Measurements from ENCODE around the gene ALG5.

ALG5 gene
- total RNA-seq: 17.8 to 27.3 (median 25.8) reads per million in 3 donors

DNA sequence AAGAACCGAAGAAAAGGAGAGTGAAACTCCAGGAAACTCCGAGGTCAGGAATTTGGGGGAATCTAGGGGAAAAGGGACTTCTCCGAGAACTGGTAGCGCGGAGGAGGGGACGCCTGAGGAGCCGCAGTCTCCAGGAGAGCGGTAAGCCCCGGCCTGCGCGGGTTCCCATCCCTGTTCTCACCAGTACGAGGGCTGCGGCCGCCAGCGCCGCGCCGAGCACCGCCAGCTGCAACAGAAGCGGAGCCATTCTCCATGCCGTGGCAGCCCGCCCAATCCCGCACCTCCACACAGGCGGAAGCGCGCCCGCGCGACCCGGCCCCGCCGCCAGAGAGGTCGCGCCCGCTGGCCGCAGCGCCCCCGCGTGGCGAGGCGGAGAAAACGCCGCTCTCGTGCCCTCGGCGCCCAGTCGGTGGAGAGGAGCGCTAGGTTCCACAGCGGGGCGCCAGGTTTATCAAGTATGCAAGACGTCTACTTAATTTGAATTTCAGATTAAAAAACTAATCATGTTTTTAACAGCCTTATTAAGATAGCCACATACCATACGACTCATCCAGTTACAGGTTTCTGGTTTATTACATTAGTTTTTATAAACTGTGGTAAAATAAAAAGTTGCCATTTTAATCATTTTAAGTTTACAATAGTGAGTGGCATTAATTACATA lies at the start of gene ALG5:
Gene ALG5 (minus strand): TSS at position 287 of the 661 bp plus-strand sequence. CDS start 40 bp downstream, at position 247.
- peaks cover 4% of the 10 kb centered on the region for H3K4me1 ChIP-seq (ENCODE audit: control insufficient read depth, insufficient read depth, low read length, poor library complexity, severe bottlenecking)
- DNase-seq: peak; percentile 90 to 91 (median 90)

DNA sequence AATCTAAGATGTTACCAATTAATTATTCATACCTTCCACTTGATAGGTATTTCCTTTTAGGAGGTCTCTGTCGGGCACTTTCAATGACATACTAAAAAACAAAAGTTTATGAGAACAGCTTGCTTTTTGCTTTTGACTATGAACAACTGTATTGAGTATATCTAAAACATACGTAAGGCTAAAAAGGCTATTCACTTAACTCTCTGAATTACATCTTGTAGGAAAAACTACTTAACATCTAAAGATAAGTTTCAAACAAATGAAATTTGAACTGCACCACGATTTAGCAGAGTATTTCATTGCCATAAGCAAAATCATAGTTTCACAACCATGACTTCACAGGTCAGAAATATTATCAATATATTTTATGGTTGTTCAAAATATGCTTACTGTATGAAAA lies 48.7 kb upstream of the ALG5 start:
- Histone ChIP-seq H3K36me3 (ENCODE audit: control insufficient read depth, insufficient read depth, low read length) (peaks cover 31% of the 10 kb centered on the region), H3K4me1 (ENCODE audit: control insufficient read depth, insufficient read depth, low read length, poor library complexity, severe bottlenecking) (no peaks in the 10 kb centered on the region), H3K4me3 (ENCODE audit: insufficient read depth, low read depth, low read length, poor library complexity, severe bottlenecking) (no peak overlapping the region), H3K27ac (ENCODE audit: insufficient read depth, low read length, poor library complexity, severe bottlenecking) (no peak overlapping the region), H3K27me3 (replicated peaks; ENCODE audit: control insufficient read depth, insufficient read depth, low read length, poor library complexity, severe bottlenecking) (no peaks in the 10 kb centered on the region), H3K9me3 (ENCODE audit: control insufficient read depth, low read length) (no peaks in the 10 kb centered on the region)
- no peak for DNase-seq

More for the DNA sequence above, at the start of gene ALG5:
- Histone ChIP-seq H3K27ac (ENCODE audit: insufficient read depth, low read length, poor library complexity, severe bottlenecking) (peak within 1 kb of the TSS; percentile 97), H3K4me3 (ENCODE audit: insufficient read depth, low read depth, low read length, poor library complexity, severe bottlenecking) (peak within 1 kb of the TSS; percentile 81), H3K9me3 (ENCODE audit: control insufficient read depth, low read length) (no peaks in the 10 kb centered on the region), H3K36me3 (ENCODE audit: control insufficient read depth, insufficient read depth, low read length) (peaks cover 22% of the 10 kb centered on the region), H3K27me3 (replicated peaks; ENCODE audit: control insufficient read depth, insufficient read depth, low read length, poor library complexity, severe bottlenecking) (no peaks in the 10 kb centered on the region)

- no peak for DNase-seq
- Histone ChIP-seq H3K4me1 (ENCODE audit: control insufficient read depth, insufficient read depth, low read length, poor library complexity, severe bottlenecking) (no peaks in the 10 kb centered on the region), H3K4me3 (ENCODE audit: insufficient read depth, low read depth, low read length, poor library complexity, severe bottlenecking) (no peak overlapping the region), H3K36me3 (ENCODE audit: control insufficient read depth, insufficient read depth, low read length) (peaks cover 39% of the 10 kb centered on the region), H3K27ac (ENCODE audit: insufficient read depth, low read length, poor library complexity, severe bottlenecking) (no peak overlapping the region), H3K27me3 (replicated peaks; ENCODE audit: control insufficient read depth, insufficient read depth, low read length, poor library complexity, severe bottlenecking) (no peaks in the 10 kb centered on the region), H3K9me3 (ENCODE audit: control insufficient read depth, low read length) (no peaks in the 10 kb centered on the region)
These were observed 47.9 kb upstream of the ALG5 start for GRCh38 chr13:37047032-37047431.

DNA sequence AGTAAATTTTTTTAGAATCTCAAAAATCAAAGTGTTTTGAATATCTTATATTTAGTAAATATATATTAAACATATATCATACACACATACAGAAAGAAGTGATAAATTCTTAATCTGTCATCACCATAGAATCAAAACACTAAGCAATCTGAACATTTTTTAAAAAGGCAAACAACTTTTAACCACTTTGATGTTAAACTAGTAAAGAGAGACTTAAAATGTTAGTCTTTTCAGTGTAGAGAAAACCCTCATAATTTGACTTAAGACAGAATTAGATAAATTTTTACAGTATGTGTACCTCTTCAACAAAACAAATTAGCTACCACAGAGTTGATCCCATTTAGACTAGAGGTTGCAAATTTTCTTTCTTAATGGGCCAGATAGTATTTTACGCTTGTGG lies 46.9 kb upstream of the ALG5 start:
- H3K4me1 ChIP-seq (ENCODE audit: control insufficient read depth, insufficient read depth, low read length, poor library complexity, severe bottlenecking): no peaks in the 10 kb centered on the region
- H3K36me3 ChIP-seq (ENCODE audit: control insufficient read depth, insufficient read depth, low read length): peaks cover 46% of the 10 kb centered on the region
- H3K4me3 ChIP-seq (ENCODE audit: insufficient read depth, low read depth, low read length, poor library complexity, severe bottlenecking): no peak overlapping the region
- no peak for DNase-seq
- no peak overlapping the region for H3K27ac ChIP-seq (ENCODE audit: insufficient read depth, low read length, poor library complexity, severe bottlenecking)
- H3K9me3 ChIP-seq (ENCODE audit: control insufficient read depth, low read length): no peaks in the 10 kb centered on the region
- H3K27me3 ChIP-seq (replicated peaks; ENCODE audit: control insufficient read depth, insufficient read depth, low read length, poor library complexity, severe bottlenecking): no peaks in the 10 kb centered on the region

DNA sequence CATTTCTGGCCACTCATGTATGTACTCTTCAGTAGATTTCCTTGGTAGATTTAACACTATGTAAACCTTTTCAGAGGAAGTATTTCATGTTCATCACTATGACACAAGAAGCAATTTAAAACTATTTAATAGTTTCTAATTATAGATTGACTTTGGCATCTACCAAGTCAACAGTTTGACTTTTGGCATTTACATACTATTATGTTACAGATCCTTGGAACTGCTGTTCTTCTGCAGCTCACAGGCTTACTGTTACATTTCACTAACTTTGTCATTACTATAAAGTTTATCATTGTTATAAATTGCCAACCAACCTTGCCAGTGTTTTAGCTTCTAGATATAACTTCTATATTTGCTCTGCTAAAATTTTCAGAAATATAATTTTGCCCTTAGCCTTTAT lies 41.6 kb upstream of the ALG5 start:
- Histone ChIP-seq H3K36me3 (ENCODE audit: control insufficient read depth, insufficient read depth, low read length) (peaks cover 62% of the 10 kb centered on the region), H3K4me1 (ENCODE audit: control insufficient read depth, insufficient read depth, low read length, poor library complexity, severe bottlenecking) (no peaks in the 10 kb centered on the region), H3K27ac (ENCODE audit: insufficient read depth, low read length, poor library complexity, severe bottlenecking) (no peak overlapping the region), H3K4me3 (ENCODE audit: insufficient read depth, low read depth, low read length, poor library complexity, severe bottlenecking) (no peak overlapping the region), H3K27me3 (replicated peaks; ENCODE audit: control insufficient read depth, insufficient read depth, low read length, poor library complexity, severe bottlenecking) (no peaks in the 10 kb centered on the region), H3K9me3 (ENCODE audit: control insufficient read depth, low read length) (no peaks in the 10 kb centered on the region)
- DNase-seq: no peak

GRCh38 chr13:37039896-37040295 lies 40.8 kb upstream of the ALG5 start:
- Histone ChIP-seq H3K27me3 (replicated peaks; ENCODE audit: control insufficient read depth, insufficient read depth, low read length, poor library complexity, severe bottlenecking) (no peaks in the 10 kb centered on the region), H3K27ac (ENCODE audit: insufficient read depth, low read length, poor library complexity, severe bottlenecking) (no peak overlapping the region), H3K9me3 (ENCODE audit: control insufficient read depth, low read length) (no peaks in the 10 kb centered on the region), H3K36me3 (ENCODE audit: control insufficient read depth, insufficient read depth, low read length) (peaks cover 67% of the 10 kb centered on the region), H3K4me3 (ENCODE audit: insufficient read depth, low read depth, low read length, poor library complexity, severe bottlenecking) (no peak overlapping the region), H3K4me1 (ENCODE audit: control insufficient read depth, insufficient read depth, low read length, poor library complexity, severe bottlenecking) (no peaks in the 10 kb centered on the region)
- DNase-seq: no peak

GRCh38 chr13:37037241-37037640 lies 38.1 kb upstream of the ALG5 start:
- Histone ChIP-seq H3K4me3 (ENCODE audit: insufficient read depth, low read depth, low read length, poor library complexity, severe bottlenecking) (no peak overlapping the region), H3K36me3 (ENCODE audit: control insufficient read depth, insufficient read depth, low read length) (peaks cover 72% of the 10 kb centered on the region), H3K27ac (ENCODE audit: insufficient read depth, low read length, poor library complexity, severe bottlenecking) (no peak overlapping the region), H3K9me3 (ENCODE audit: control insufficient read depth, low read length) (no peaks in the 10 kb centered on the region), H3K27me3 (replicated peaks; ENCODE audit: control insufficient read depth, insufficient read depth, low read length, poor library complexity, severe bottlenecking) (no peaks in the 10 kb centered on the region), H3K4me1 (ENCODE audit: control insufficient read depth, insufficient read depth, low read length, poor library complexity, severe bottlenecking) (no peaks in the 10 kb centered on the region)
- no peak for DNase-seq

DNA sequence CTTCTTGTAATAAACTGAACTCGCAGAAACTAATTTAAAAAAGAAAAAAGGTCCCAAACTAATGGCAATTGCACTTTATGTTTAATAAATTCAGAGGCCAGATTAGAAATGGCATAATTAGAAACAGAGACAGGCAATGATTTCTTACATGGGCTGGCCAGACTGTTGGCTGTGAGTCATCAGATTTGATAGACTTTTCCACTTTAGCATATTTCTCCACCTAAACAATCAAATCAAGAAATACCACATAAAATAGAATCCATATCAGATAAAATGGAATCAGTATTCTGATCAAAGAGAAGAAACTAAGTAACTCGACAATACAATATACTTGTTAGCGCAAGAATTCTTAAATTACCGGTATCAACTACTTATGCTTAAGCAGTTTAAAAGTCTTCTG lies 30.5 kb upstream of the ALG5 start:
- H3K36me3 ChIP-seq (ENCODE audit: control insufficient read depth, insufficient read depth, low read length): peaks cover 74% of the 10 kb centered on the region
- DNase-seq: no peak

DNA sequence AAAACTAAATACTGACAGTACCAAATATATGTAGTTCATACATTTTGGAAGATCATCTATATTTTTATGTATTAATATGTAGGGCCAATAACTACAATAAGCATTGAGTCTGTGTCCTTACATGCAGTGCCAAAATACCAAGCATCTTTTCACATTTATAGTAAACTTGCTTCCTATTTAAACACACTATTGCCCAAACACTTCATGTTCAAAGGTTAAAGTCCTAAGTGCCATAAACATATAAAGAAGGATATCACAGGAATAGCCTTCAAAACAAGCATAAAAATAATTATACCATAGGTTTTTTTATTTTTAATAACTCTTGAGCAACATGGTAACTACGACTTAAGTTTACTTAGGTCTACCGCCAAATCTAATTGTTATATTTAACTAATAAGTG lies 28.5 kb upstream of the ALG5 start:
- no peaks in the 10 kb centered on the region for H3K9me3 ChIP-seq (ENCODE audit: control insufficient read depth, low read length)
- no peak overlapping the region for H3K27ac ChIP-seq (ENCODE audit: insufficient read depth, low read length, poor library complexity, severe bottlenecking)
- no peak overlapping the region for H3K4me3 ChIP-seq (ENCODE audit: insufficient read depth, low read depth, low read length, poor library complexity, severe bottlenecking)
- no peaks in the 10 kb centered on the region for H3K27me3 ChIP-seq (replicated peaks; ENCODE audit: control insufficient read depth, insufficient read depth, low read length, poor library complexity, severe bottlenecking)
- no peak for DNase-seq
- peaks cover 78% of the 10 kb centered on the region for H3K36me3 ChIP-seq (ENCODE audit: control insufficient read depth, insufficient read depth, low read length)
- no peaks in the 10 kb centered on the region for H3K4me1 ChIP-seq (ENCODE audit: control insufficient read depth, insufficient read depth, low read length, poor library complexity, severe bottlenecking)

More for the DNA sequence above, 30.5 kb upstream of the ALG5 start:
- H3K9me3 ChIP-seq (ENCODE audit: control insufficient read depth, low read length): no peaks in the 10 kb centered on the region
- H3K27ac ChIP-seq (ENCODE audit: insufficient read depth, low read length, poor library complexity, severe bottlenecking): no peak overlapping the region
- H3K4me1 ChIP-seq (ENCODE audit: control insufficient read depth, insufficient read depth, low read length, poor library complexity, severe bottlenecking): no peaks in the 10 kb centered on the region
- no peak overlapping the region for H3K4me3 ChIP-seq (ENCODE audit: insufficient read depth, low read depth, low read length, poor library complexity, severe bottlenecking)
- no peaks in the 10 kb centered on the region for H3K27me3 ChIP-seq (replicated peaks; ENCODE audit: control insufficient read depth, insufficient read depth, low read length, poor library complexity, severe bottlenecking)

GRCh38 chr13:37026771-37027170 lies 27.6 kb upstream of the ALG5 start:
- H3K4me1 ChIP-seq (ENCODE audit: control insufficient read depth, insufficient read depth, low read length, poor library complexity, severe bottlenecking): no peaks in the 10 kb centered on the region
- no peak overlapping the region for H3K4me3 ChIP-seq (ENCODE audit: insufficient read depth, low read depth, low read length, poor library complexity, severe bottlenecking)
- H3K9me3 ChIP-seq (ENCODE audit: control insufficient read depth, low read length): no peaks in the 10 kb centered on the region
- DNase-seq: no peak
- peaks cover 78% of the 10 kb centered on the region for H3K36me3 ChIP-seq (ENCODE audit: control insufficient read depth, insufficient read depth, low read length)
- no peak overlapping the region for H3K27ac ChIP-seq (ENCODE audit: insufficient read depth, low read length, poor library complexity, severe bottlenecking)
- H3K27me3 ChIP-seq (replicated peaks; ENCODE audit: control insufficient read depth, insufficient read depth, low read length, poor library complexity, severe bottlenecking): no peaks in the 10 kb centered on the region

All from effector memory CD4-positive, alpha-beta T cell (primary cell).